H9 (cell line): ENCODE measurements around the gene PLD4. TPM values are rescaled to one million over a fixed set of nuclear protein-coding genes. Genes with fewer than 3 reads are reported as not detected.

Experiments
- DNase-seq: peaks from one replicate; pipeline ENCODE4 v3.0.0-alpha.2; 2017
- H2AFZ ChIP-seq: one replicate; pipeline ENCODE4 v1.6.1; 2013; ENCODE audit warnings: mild to moderate bottlenecking, low read length, control low read depth, moderate library complexity
- H2AK5ac ChIP-seq: 2 replicates; pipeline ENCODE4 v1.6.1; 2013; ENCODE audit warnings: low read length, control low read depth, mixed read lengths; ENCODE audit not compliant: insufficient read length
- H2BK120ac ChIP-seq: one replicate; pipeline ENCODE4 v1.6.1; 2013; ENCODE audit warnings: low read depth, mild to moderate bottlenecking, low read length, control low read depth, inconsistent platforms; ENCODE audit not compliant: poor library complexity, severe bottlenecking
- H2BK12ac ChIP-seq: 2 replicates; pipeline ENCODE4 v1.6.1; 2013; ENCODE audit warnings: low read length, control low read depth, mixed read lengths, low read depth; ENCODE audit not compliant: insufficient read length
- H2BK15ac ChIP-seq: 2 replicates; pipeline ENCODE4 v1.6.1; 2013; ENCODE audit warnings: low read depth, low read length, control low read depth
- H2BK20ac ChIP-seq: one replicate; pipeline ENCODE4 v1.6.1; 2013; ENCODE audit warnings: low read depth, mild to moderate bottlenecking, low read length, control low read depth, inconsistent platforms; ENCODE audit not compliant: poor library complexity, severe bottlenecking
- H2BK5ac ChIP-seq: 2 replicates; pipeline ENCODE4 v1.6.1; 2013; ENCODE audit warnings: low read length, control low read depth, mixed read lengths; ENCODE audit not compliant: insufficient read length
- H3K14ac ChIP-seq: 2 replicates; pipeline ENCODE4 v1.6.1; 2013; ENCODE audit warnings: low read length, control low read depth; ENCODE audit not compliant: insufficient read depth
- H3K18ac ChIP-seq: 2 replicates; pipeline ENCODE4 v1.6.1; 2013; ENCODE audit warnings: low read depth, mild to moderate bottlenecking, mixed read lengths, low read length, control low read depth; ENCODE audit not compliant: insufficient read length
- H3K23ac ChIP-seq: 2 replicates; pipeline ENCODE4 v1.6.1; 2013; ENCODE audit warnings: low read length, control low read depth, mixed read lengths, low read depth; ENCODE audit not compliant: insufficient read length
- H3K23me2 ChIP-seq: 2 replicates; pipeline ENCODE4 v1.6.1; 2013; ENCODE audit warnings: low read depth, mild to moderate bottlenecking, mixed read lengths, low read length, control low read depth; ENCODE audit not compliant: insufficient read length, poor library complexity, severe bottlenecking
- H3K27ac ChIP-seq: 2 replicates; pipeline ENCODE4 v1.5.1; 2013; ENCODE audit warnings: low read length, control low read depth, mixed read lengths, low read depth; ENCODE audit not compliant: insufficient read length
- H3K27me3 ChIP-seq: 2 replicates; pipeline ENCODE4 v1.6.1; 2013; ENCODE audit warnings: low read length, control low read depth, inconsistent platforms; ENCODE audit not compliant: insufficient read depth
- H3K4ac ChIP-seq: 2 replicates; pipeline ENCODE4 v1.6.1; 2013; ENCODE audit warnings: low read depth, mild to moderate bottlenecking, control low read depth, inconsistent platforms, low read length, moderate library complexity
- H3K4me1 ChIP-seq: 2 replicates; pipeline ENCODE4 v1.6.1; 2013; ENCODE audit warnings: low read length, control low read depth, inconsistent platforms; ENCODE audit not compliant: insufficient read depth
- H3K4me2 ChIP-seq: 2 replicates; pipeline ENCODE4 v1.6.1; 2013; ENCODE audit warnings: low read length, control low read depth, mixed read lengths; ENCODE audit not compliant: insufficient read length, insufficient read depth
- H3K56ac ChIP-seq: 2 replicates; pipeline ENCODE4 v1.6.1; 2013; ENCODE audit warnings: low read depth, mild to moderate bottlenecking, mixed read lengths, low read length, control low read depth; ENCODE audit not compliant: insufficient read length
- H3K79me1 ChIP-seq: 2 replicates; pipeline ENCODE4 v1.6.1; 2013; ENCODE audit warnings: low read depth, mild to moderate bottlenecking, moderate library complexity, low read length, control low read depth, inconsistent platforms; ENCODE audit not compliant: insufficient read depth, poor library complexity, severe bottlenecking
- H3K79me2 ChIP-seq: 2 replicates; pipeline ENCODE4 v1.6.1; 2013; ENCODE audit warnings: low read length, control low read depth, inconsistent platforms; ENCODE audit not compliant: insufficient read depth
- H3K9ac ChIP-seq: 2 replicates; pipeline ENCODE4 v1.6.1; 2013; ENCODE audit warnings: low read length, control low read depth, mixed read lengths; ENCODE audit not compliant: insufficient read length; ENCODE audit errors: extremely low read depth
- H3K9me3 ChIP-seq: one replicate; pipeline ENCODE4 v1.6.1; 2013; ENCODE audit warnings: low read depth, low read length, inconsistent platforms; ENCODE audit not compliant: control insufficient read depth
- H3T11ph ChIP-seq: one replicate; pipeline ENCODE4 v1.6.1; 2013; ENCODE audit warnings: mild to moderate bottlenecking, low read length, control low read depth, inconsistent platforms
- H4K20me1 ChIP-seq: one replicate; pipeline ENCODE4 v1.6.1; 2013; ENCODE audit not compliant: control insufficient read depth, insufficient read length, insufficient read depth
- H4K5ac ChIP-seq: 2 replicates; pipeline ENCODE4 v1.6.1; 2013; ENCODE audit warnings: low read depth, mild to moderate bottlenecking, mixed read lengths, low read length, control low read depth; ENCODE audit not compliant: insufficient read length
- H4K8ac ChIP-seq: replicated peaks from 2 replicates; pipeline ENCODE4 v1.6.1; 2013; ENCODE audit warnings: low read length, control low read depth, mixed read lengths, low read depth; ENCODE audit not compliant: insufficient read length
- H4K91ac ChIP-seq: 2 replicates; pipeline ENCODE4 v1.6.1; 2013; ENCODE audit warnings: low read depth, mild to moderate bottlenecking, moderate library complexity, mixed read lengths, low read length, control low read depth; ENCODE audit not compliant: insufficient read length
- H3K27ac Mint-ChIP-seq, 3 experiments: 2 replicates in 2 of 3; 3 replicates in 1 of 3; pipeline ENCODE4 v1.8.0; 2020 to 2021; ENCODE audit warnings: mixed read lengths in 3 of 3, mild to moderate bottlenecking in 1 of 3, moderate library complexity in 1 of 3
- H3K27me3 Mint-ChIP-seq: 2 replicates; pipeline ENCODE4 v1.8.0; 2021; ENCODE audit warnings: low read depth, mild to moderate bottlenecking, moderate library complexity, mixed read lengths
- H3K36me3 Mint-ChIP-seq, 3 experiments: 2 replicates in 2 of 3; 3 replicates in 1 of 3; pipeline ENCODE4 v1.8.0; 2020 to 2021; ENCODE audit warnings: low read depth in 3 of 3, mixed read lengths in 3 of 3; ENCODE audit not compliant: insufficient read depth in 1 of 3
- H3K4me1 Mint-ChIP-seq, 2 experiments: 2 replicates each; pipeline ENCODE4 v1.8.0; 2020; ENCODE audit warnings: mixed read lengths in 2 of 2
- H3K4me3 Mint-ChIP-seq, 2 experiments: 2 replicates in 1 of 2; 3 replicates in 1 of 2; pipeline ENCODE4 v1.8.0; 2020 to 2021; ENCODE audit warnings: mild to moderate bottlenecking in 2 of 2, mixed read lengths in 2 of 2, moderate library complexity in 1 of 2
- H3K9me3 Mint-ChIP-seq, 2 experiments: 2 replicates in 1 of 2; 3 replicates in 1 of 2; pipeline ENCODE4 v1.8.0; 2020; ENCODE audit warnings: mild to moderate bottlenecking in 2 of 2, mixed read lengths in 2 of 2, moderate library complexity in 1 of 2
- WGBS: extraction: QIAGEN DNeasy Blood & Tissue Kit; methylation state at CpG from one replicate; pipeline ENCODE4 v1.1.7; 2013; ENCODE audit warnings: missing lambda C conversion rate, low lambda C conversion rate, mixed read lengths; ENCODE audit not compliant: insufficient read length; ENCODE audit errors: extremely low coverage; 5-methylcytosine and 5-hydroxymethylcytosine counted together
- total RNA-seq: library from RNA; stranded (reverse); gene quantifications from 2 replicates; pipeline ENCODE4 v1.2.1, GENCODE V29; 2021
- TF ChIP-seq, protein P1 (sequence below): fragments of 200-600 bp; sonication (generic); conservative IDR thresholded peaks from 3 replicates; pipeline ENCODE4 v1.8.0; 2021; ENCODE audit warnings: antibody characterized with exemption, mild to moderate bottlenecking

The PLD4 gene
- total RNA-seq, 1 experiment from 2014 or later: not detected

- Mint-ChIP-seq H3K27ac (no peak overlapping the region), H3K4me3 (no peak overlapping the region), H3K27me3 (peaks cover 45% of the 10 kb centered on the region), H3K36me3 (no peaks in the 10 kb centered on the region), H3K9me3 (peaks cover 0 to 15% of the 10 kb centered on the region in 2 experiments; a peak in 2 of 5 replicates), H3K4me1 (no peaks in the 10 kb centered on the region)
- Histone ChIP-seq H2BK12ac (no peak overlapping the region), H3K18ac (no peak overlapping the region), H2BK120ac (no peak overlapping the region), H2AFZ (no peak overlapping the region), H2AK5ac (no peak overlapping the region), H4K8ac (no peak overlapping the region), H3K4me2 (no peak overlapping the region), H3K4ac (no peak overlapping the region), H3T11ph (no peak overlapping the region), H4K91ac (no peak overlapping the region), H3K27ac (no peak overlapping the region), H3K23me2 (no peaks in the 10 kb centered on the region), H3K4me1 (no peaks in the 10 kb centered on the region), H3K9me3 (no peaks in the 10 kb centered on the region), H4K20me1 (no peaks in the 10 kb centered on the region), H2BK5ac (no peak overlapping the region), H3K9ac (no peak overlapping the region), H3K79me1 (no peaks in the 10 kb centered on the region), H4K5ac (no peak overlapping the region), H2BK15ac (no peak overlapping the region), H3K79me2 (no peaks in the 10 kb centered on the region), H3K23ac (no peak overlapping the region), H2BK20ac (no peak overlapping the region), H3K56ac (no peak overlapping the region), H3K14ac (no peak overlapping the region), H3K27me3 (no peaks in the 10 kb centered on the region; the same call in 1 of the 2 replicates)
- TF ChIP-seq, protein P1, sequence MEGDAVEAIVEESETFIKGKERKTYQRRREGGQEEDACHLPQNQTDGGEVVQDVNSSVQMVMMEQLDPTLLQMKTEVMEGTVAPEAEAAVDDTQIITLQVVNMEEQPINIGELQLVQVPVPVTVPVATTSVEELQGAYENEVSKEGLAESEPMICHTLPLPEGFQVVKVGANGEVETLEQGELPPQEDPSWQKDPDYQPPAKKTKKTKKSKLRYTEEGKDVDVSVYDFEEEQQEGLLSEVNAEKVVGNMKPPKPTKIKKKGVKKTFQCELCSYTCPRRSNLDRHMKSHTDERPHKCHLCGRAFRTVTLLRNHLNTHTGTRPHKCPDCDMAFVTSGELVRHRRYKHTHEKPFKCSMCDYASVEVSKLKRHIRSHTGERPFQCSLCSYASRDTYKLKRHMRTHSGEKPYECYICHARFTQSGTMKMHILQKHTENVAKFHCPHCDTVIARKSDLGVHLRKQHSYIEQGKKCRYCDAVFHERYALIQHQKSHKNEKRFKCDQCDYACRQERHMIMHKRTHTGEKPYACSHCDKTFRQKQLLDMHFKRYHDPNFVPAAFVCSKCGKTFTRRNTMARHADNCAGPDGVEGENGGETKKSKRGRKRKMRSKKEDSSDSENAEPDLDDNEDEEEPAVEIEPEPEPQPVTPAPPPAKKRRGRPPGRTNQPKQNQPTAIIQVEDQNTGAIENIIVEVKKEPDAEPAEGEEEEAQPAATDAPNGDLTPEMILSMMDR: no peak
- WGBS: no CpG with 5 or more reads among the region's 26 CpGs
- DNase-seq: no peak
These were observed 17.1 kb downstream of the PLD4 start for GRCh38 chr14:104941508-104942365.
